Peyer's patch (tissue), 4 donors: ENCODE data around the gene PDZD8.

ENCODE experiments used
- CTCF ChIP-seq, 6 experiments: fragments of 450-650 bp in 4 of 6; fragments of 200-600 bp in 2 of 6; sonication (generic) in 1 of 6; IDR thresholded peaks; one replicate each; pipeline ENCODE4 v1.5.1; 2017 to 2019; ENCODE audit warnings: antibody characterized with exemption in 6 of 6, mild to moderate bottlenecking in 3 of 6, moderate library complexity in 1 of 6
- POLR2A ChIP-seq, 2 donors: fragments of 450-650 bp; IDR thresholded peaks; one replicate each; pipeline ENCODE4 v1.5.1; 2017; ENCODE audit warnings: antibody characterized with exemption in 2 of 2, mild to moderate bottlenecking in 2 of 2, moderate library complexity in 2 of 2

DNA sequence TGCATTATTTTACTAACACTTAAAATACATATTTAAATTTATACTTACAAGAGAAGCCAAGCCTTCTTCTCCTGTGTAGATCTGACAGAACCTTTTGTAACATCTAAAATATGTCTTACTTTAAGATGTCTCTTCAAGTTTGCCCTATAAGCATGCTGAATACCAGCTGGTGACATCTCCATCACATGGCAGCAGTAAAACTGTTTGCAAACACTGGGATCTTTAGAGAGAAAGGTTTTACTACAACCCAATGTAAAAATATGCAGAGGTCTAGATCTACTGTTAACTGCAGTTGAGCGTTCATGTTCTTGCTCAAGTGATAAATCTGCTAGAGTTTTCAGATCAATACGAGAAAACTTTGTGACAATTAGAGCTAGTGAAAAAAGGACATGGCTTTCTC lies 23.2 kb downstream of the PDZD8 start:
- no peak for TF ChIP-seq POLR2A (IDR thresholded peaks at IDR 0.05)
- TF ChIP-seq CTCF (IDR thresholded peaks at IDR 0.05): no peak
